SU-DHL-6 (cell line): ENCODE measurements around the gene CRYGA.

Source experiments
- H2AFZ ChIP-seq: fragments of 200-600 bp; sonication (generic); 2 replicates; pipeline ENCODE4 v1.6.1; 2014; ENCODE audit warnings: low read depth, mild to moderate bottlenecking, moderate library complexity, mixed read lengths, antibody characterized with exemption, low read length; ENCODE audit not compliant: severe bottlenecking
- H3F3A ChIP-seq: fragments of 200-600 bp; shearing (Covaris generic); 2 replicates; pipeline ENCODE4 v1.6.0; 2016; ENCODE audit warnings: antibody characterized with exemption, mild to moderate bottlenecking; ENCODE audit not compliant: insufficient read depth
- H3K27ac ChIP-seq: fragments of 200-600 bp; sonication (generic); 2 replicates; pipeline ENCODE4 v1.5.1; 2016; ENCODE audit warnings: low read depth, mild to moderate bottlenecking, low read length, moderate library complexity, mixed read lengths
- H3K27me3 ChIP-seq: fragments of 200-600 bp; sonication (generic), shearing (Covaris generic); 2 replicates; pipeline ENCODE4 v1.6.0; 2014; ENCODE audit warnings: mild to moderate bottlenecking, low read length
- H3K36me3 ChIP-seq: fragments of 200-600 bp; sonication (generic); 2 replicates; pipeline ENCODE4 v1.6.1; 2014; ENCODE audit warnings: mild to moderate bottlenecking, low read length, mixed read lengths
- H3K4me2 ChIP-seq: fragments of 300-600, 200-600 bp; shearing (Covaris generic), sonication (generic); 2 replicates; pipeline ENCODE4 v1.6.0; 2014; ENCODE audit warnings: low read length, low read depth, mild to moderate bottlenecking; ENCODE audit not compliant: poor library complexity, severe bottlenecking
- H3K4me3 ChIP-seq: fragments of 200-600 bp; sonication (generic); 2 replicates; pipeline ENCODE4 v1.5.1; 2014; ENCODE audit warnings: antibody characterized with exemption, low read length, mild to moderate bottlenecking, mixed read lengths; ENCODE audit not compliant: insufficient read depth, poor library complexity, severe bottlenecking
- H3K79me2 ChIP-seq: fragments of 200-600 bp; sonication (generic); 2 replicates; pipeline ENCODE4 v1.6.1; 2014; ENCODE audit warnings: mild to moderate bottlenecking, low read length, moderate library complexity; ENCODE audit not compliant: insufficient read depth
- H3K9ac ChIP-seq: fragments of 200-600 bp; sonication (generic); 2 replicates; pipeline ENCODE4 v1.7.0; 2014; ENCODE audit warnings: mild to moderate bottlenecking, low read length
- H3K9me2 ChIP-seq: fragments of 200-600 bp; sonication (generic); replicated peaks from 2 replicates; pipeline ENCODE4 v1.6.1; 2014; ENCODE audit warnings: low read length; ENCODE audit not compliant: insufficient read depth
- H3K9me3 ChIP-seq: fragments of 200-600 bp; sonication (generic); 2 replicates; pipeline ENCODE4 v1.6.1; 2014; ENCODE audit warnings: low read length, mixed read lengths; ENCODE audit not compliant: insufficient read depth
- H4K20me1 ChIP-seq: fragments of 200-600 bp; sonication (generic); 2 replicates; pipeline ENCODE4 v1.6.1; 2014; ENCODE audit warnings: low read depth, mild to moderate bottlenecking, antibody characterized with exemption, low read length, moderate library complexity, mixed read lengths
- CTCF ChIP-seq: fragments of 200-600 bp; sonication (generic); IDR thresholded peaks from one replicate; pipeline ENCODE4 v1.5.1; 2017; ENCODE audit warnings: antibody characterized with exemption, mild to moderate bottlenecking, low read length, moderate library complexity; ENCODE audit not compliant: insufficient read depth, poor library complexity, severe bottlenecking
- EZH2phosphoT487 ChIP-seq: fragments of 200-600 bp; sonication (generic), shearing (Covaris generic); conservative IDR thresholded peaks from 2 replicates; pipeline ENCODE4 v1.6.1; 2018; ENCODE audit warnings: mild to moderate bottlenecking, antibody characterized with exemption, low read length, moderate library complexity, mixed read lengths

The CRYGA gene

GRCh38 chr2:208163489-208163888, at the start of gene CRYGA:
CRYGA (minus strand) TSS chr2:208163589; CDS start chr2:208163556, 33 bp downstream.
- Histone ChIP-seq H3K79me2 (no peaks in the 10 kb centered on the region), H3K27me3 (no peaks in the 10 kb centered on the region), H3K4me3 (no peak within 1 kb of the TSS), H4K20me1 (no peaks in the 10 kb centered on the region), H3K9me2 (no peaks in the 10 kb centered on the region), H3F3A (no peaks in the 10 kb centered on the region), H3K27ac (no peak within 1 kb of the TSS), H2AFZ (no peak within 1 kb of the TSS), H3K36me3 (no peaks in the 10 kb centered on the region), H3K4me2 (no peak within 1 kb of the TSS), H3K9me3 (no peaks in the 10 kb centered on the region), H3K9ac (no peak within 1 kb of the TSS)
- TF ChIP-seq CTCF, result no peak
- no peak for TF ChIP-seq EZH2phosphoT487

- TF ChIP-seq CTCF (no peak), EZH2phosphoT487 (no peak)
- no peaks in the 10 kb centered on the region for H3F3A ChIP-seq
- no peaks in the 10 kb centered on the region for H3K9me3 ChIP-seq
- no peak overlapping the region for H2AFZ ChIP-seq
- no peak overlapping the region for H3K4me2 ChIP-seq
- H3K9ac ChIP-seq, result no peak overlapping the region
- no peaks in the 10 kb centered on the region for H3K9me2 ChIP-seq
- no peaks in the 10 kb centered on the region for H3K79me2 ChIP-seq
- H3K4me3 ChIP-seq, result no peak overlapping the region
- no peaks in the 10 kb centered on the region for H4K20me1 ChIP-seq
- H3K27me3 ChIP-seq, result no peaks in the 10 kb centered on the region
- H3K27ac ChIP-seq, result no peak overlapping the region
- H3K36me3 ChIP-seq, result no peaks in the 10 kb centered on the region
These were observed 47.5 kb upstream of the CRYGA start for GRCh38 chr2:208210688-208211451.

- no peaks in the 10 kb centered on the region for H3K9me2 ChIP-seq
- H3K9me3 ChIP-seq, result no peaks in the 10 kb centered on the region
- no peak overlapping the region for H3K4me2 ChIP-seq
These were observed 45.1 kb upstream of the CRYGA start for GRCh38 chr2:208208335-208209085.

More at GRCh38 chr2:208208335-208209085, 45.1 kb upstream of the CRYGA start:
- H4K20me1 ChIP-seq, result no peaks in the 10 kb centered on the region
- H3K4me3 ChIP-seq, result no peak overlapping the region
- no peak overlapping the region for H2AFZ ChIP-seq
- H3K36me3 ChIP-seq, result no peaks in the 10 kb centered on the region
- no peak overlapping the region for H3K9ac ChIP-seq
- no peak overlapping the region for H3K27ac ChIP-seq
- TF ChIP-seq EZH2phosphoT487 (no peak), CTCF (no peak)
- no peaks in the 10 kb centered on the region for H3K79me2 ChIP-seq
- H3K27me3 ChIP-seq, result no peaks in the 10 kb centered on the region
- H3F3A ChIP-seq, result no peaks in the 10 kb centered on the region
